Astrocyte (in vitro differentiated cells and primary cell): ENCODE measurements around the gene RAC2. TPM values are rescaled to one million over a fixed set of nuclear protein-coding genes. Genes with fewer than 3 reads are reported as not detected.
A peak's percentile ranks its signal among the peaks of the same experiment; 100 is the strongest.

Source experiments
- DNase-seq: peaks from one replicate; pipeline ENCODE4 v3.0.0-alpha.2; 2010; ENCODE audit warnings: low read depth
- FAIRE-seq: peaks from 2 replicates; lab custom pipeline; 2011; peaks lifted over from hg19 to GRCh38; lab: Jason Lieb, UNC
- H2AFZ ChIP-seq: 2 replicates; pipeline ENCODE4 v1.6.0; 2012; ENCODE audit warnings: low read depth, low read length, inconsistent platforms
- H3K27ac ChIP-seq: 2 replicates; pipeline ENCODE4 v1.5.1; 2011; ENCODE audit warnings: low read depth, low read length, inconsistent platforms
- H3K27me3 ChIP-seq: 2 replicates; pipeline ENCODE4 v1.6.0; 2011; ENCODE audit warnings: low read length, inconsistent platforms; ENCODE audit not compliant: insufficient read depth
- H3K36me3 ChIP-seq: 2 replicates; pipeline ENCODE4 v1.5.1; 2011; ENCODE audit warnings: low read length, inconsistent platforms; ENCODE audit not compliant: insufficient read depth
- H3K4me1 ChIP-seq: 2 replicates; pipeline ENCODE4 v1.5.1; 2011; ENCODE audit warnings: low read length, inconsistent platforms; ENCODE audit not compliant: insufficient read depth
- H3K4me2 ChIP-seq: 2 replicates; pipeline ENCODE4 v1.6.0; 2012; ENCODE audit warnings: low read length, inconsistent platforms
- H3K4me3 ChIP-seq: 2 replicates; pipeline ENCODE4 v1.5.1; 2011; ENCODE audit warnings: low read depth, mild to moderate bottlenecking, low read length, inconsistent platforms; ENCODE audit not compliant: insufficient read depth
- H3K79me2 ChIP-seq: 2 replicates; pipeline ENCODE4 v1.6.0; 2012; ENCODE audit warnings: mild to moderate bottlenecking, low read length, inconsistent platforms; ENCODE audit not compliant: insufficient read depth
- H3K9ac ChIP-seq: 2 replicates; pipeline ENCODE4 v1.6.0; 2012; ENCODE audit warnings: mild to moderate bottlenecking, low read length, inconsistent platforms
- H3K9me3 ChIP-seq: 2 replicates; pipeline ENCODE4 v1.5.1; 2012; ENCODE audit warnings: low read depth, mild to moderate bottlenecking, low read length, inconsistent platforms; ENCODE audit not compliant: insufficient read depth
- H4K20me1 ChIP-seq: 2 replicates; pipeline ENCODE4 v1.6.0; 2012; ENCODE audit warnings: low read length, inconsistent platforms; ENCODE audit not compliant: insufficient read depth
- H3K27ac Mint-ChIP-seq: one replicate; pipeline ENCODE4 v1.8.0; 2021; ENCODE audit warnings: mild to moderate bottlenecking, mixed read lengths; ENCODE audit not compliant: unreplicated experiment
- H3K27me3 Mint-ChIP-seq: one replicate; pipeline ENCODE4 v1.8.0; 2021; ENCODE audit warnings: low read depth, mixed read lengths; ENCODE audit not compliant: unreplicated experiment
- H3K36me3 Mint-ChIP-seq: one replicate; pipeline ENCODE4 v1.8.0; 2021; ENCODE audit warnings: low read depth, mixed read lengths; ENCODE audit not compliant: unreplicated experiment
- H3K4me1 Mint-ChIP-seq: one replicate; pipeline ENCODE4 v1.8.0; 2021; ENCODE audit warnings: low read depth, mixed read lengths; ENCODE audit not compliant: unreplicated experiment
- H3K4me3 Mint-ChIP-seq: one replicate; pipeline ENCODE4 v1.8.0; 2021; ENCODE audit warnings: mild to moderate bottlenecking, moderate library complexity, mixed read lengths; ENCODE audit not compliant: unreplicated experiment
- H3K9me3 Mint-ChIP-seq: one replicate; pipeline ENCODE4 v1.8.0; 2021; ENCODE audit warnings: mild to moderate bottlenecking, mixed read lengths; ENCODE audit not compliant: unreplicated experiment
- EZH2 ChIP-seq: IDR thresholded peaks from 2 replicates; pipeline ENCODE4 v1.6.1; 2012; ENCODE audit warnings: mild to moderate bottlenecking, low read length, inconsistent platforms; ENCODE audit not compliant: insufficient read depth
- total RNA-seq: library from RNA; stranded (reverse); gene quantifications from 2 replicates; pipeline ENCODE4 v1.2.1, GENCODE V29; 2021
- TF ChIP-seq, protein P1 (sequence below): IDR thresholded peaks from 2 replicates; pipeline ENCODE4 v1.5.1; 2011; ENCODE audit warnings: low read depth, mild to moderate bottlenecking, inconsistent platforms, low read length, moderate library complexity; ENCODE audit not compliant: insufficient read depth

Gene RAC2
- total RNA-seq, 1 donor from 2014 or later = 0.61 TPM

DNA sequence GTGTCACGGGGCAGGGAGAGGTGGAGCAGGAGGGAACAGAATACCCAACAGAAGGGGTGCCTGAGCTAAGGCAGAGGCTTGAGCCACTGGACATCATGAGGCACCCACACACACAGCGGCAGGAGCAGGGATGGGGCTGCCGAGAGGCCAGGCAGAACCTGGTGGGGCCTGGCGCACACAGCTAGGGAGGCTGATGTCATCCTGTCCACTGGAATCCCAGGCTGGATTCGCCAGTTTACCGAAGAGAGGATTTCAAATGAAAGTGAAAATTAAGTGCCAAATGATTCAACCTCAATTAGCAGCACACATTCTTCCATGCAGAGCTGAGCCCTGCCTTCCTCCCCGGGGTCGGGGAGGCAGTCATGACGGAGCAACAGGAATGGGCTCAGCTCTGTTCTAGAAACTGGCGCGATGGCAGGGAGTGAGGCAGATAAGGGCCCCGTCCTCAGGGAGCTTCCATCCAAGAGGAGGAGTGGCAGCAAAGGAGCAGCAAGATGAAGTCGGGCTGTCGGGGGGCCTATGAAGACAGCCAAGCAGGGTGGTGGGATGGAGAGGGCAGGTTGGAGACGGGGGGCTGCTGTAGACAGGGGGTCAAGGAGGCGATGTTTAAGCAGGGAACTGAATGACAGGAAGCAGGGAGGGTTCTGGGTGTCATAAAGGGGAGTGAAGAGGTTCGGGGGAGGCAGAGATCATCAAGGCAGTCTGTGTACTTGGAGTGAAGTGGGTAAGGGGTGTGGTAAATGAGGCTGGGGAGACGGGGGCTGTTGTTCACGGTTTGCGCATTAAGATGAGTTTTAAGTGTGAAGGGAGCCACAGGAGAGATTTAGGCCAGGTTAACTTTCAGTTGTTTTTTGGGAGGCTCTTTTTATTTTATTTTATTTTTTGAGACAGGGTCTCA is 6.4 kb downstream of the RAC2 start:
- TF ChIP-seq EZH2 = no peak
- TF ChIP-seq, protein P1, sequence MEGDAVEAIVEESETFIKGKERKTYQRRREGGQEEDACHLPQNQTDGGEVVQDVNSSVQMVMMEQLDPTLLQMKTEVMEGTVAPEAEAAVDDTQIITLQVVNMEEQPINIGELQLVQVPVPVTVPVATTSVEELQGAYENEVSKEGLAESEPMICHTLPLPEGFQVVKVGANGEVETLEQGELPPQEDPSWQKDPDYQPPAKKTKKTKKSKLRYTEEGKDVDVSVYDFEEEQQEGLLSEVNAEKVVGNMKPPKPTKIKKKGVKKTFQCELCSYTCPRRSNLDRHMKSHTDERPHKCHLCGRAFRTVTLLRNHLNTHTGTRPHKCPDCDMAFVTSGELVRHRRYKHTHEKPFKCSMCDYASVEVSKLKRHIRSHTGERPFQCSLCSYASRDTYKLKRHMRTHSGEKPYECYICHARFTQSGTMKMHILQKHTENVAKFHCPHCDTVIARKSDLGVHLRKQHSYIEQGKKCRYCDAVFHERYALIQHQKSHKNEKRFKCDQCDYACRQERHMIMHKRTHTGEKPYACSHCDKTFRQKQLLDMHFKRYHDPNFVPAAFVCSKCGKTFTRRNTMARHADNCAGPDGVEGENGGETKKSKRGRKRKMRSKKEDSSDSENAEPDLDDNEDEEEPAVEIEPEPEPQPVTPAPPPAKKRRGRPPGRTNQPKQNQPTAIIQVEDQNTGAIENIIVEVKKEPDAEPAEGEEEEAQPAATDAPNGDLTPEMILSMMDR = no peak
- H3K9me3 ChIP-seq = no peaks in the 10 kb centered on the region
- DNase-seq (peak; percentile 65), FAIRE-seq (no peak)
- H3K9ac ChIP-seq = no peak overlapping the region
- H4K20me1 ChIP-seq = no peaks in the 10 kb centered on the region
- Mint-ChIP-seq H3K4me3 (no peak overlapping the region), H3K27ac (peak overlapping the region; percentile 53), H3K36me3 (no peaks in the 10 kb centered on the region), H3K4me1 (peaks cover 13% of the 10 kb centered on the region), H3K27me3 (peaks cover 21% of the 10 kb centered on the region), H3K9me3 (no peaks in the 10 kb centered on the region)
- no peak overlapping the region for H3K27ac ChIP-seq
- H3K4me3 ChIP-seq = no peak overlapping the region
- H3K36me3 ChIP-seq = no peaks in the 10 kb centered on the region
- H3K4me2 ChIP-seq = peak overlapping the region; percentile 50
- H2AFZ ChIP-seq = peak overlapping the region; percentile 64
- peaks cover 17% of the 10 kb centered on the region for H3K4me1 ChIP-seq
- H3K79me2 ChIP-seq = no peaks in the 10 kb centered on the region
- peaks cover 2% of the 10 kb centered on the region for H3K27me3 ChIP-seq

DNA sequence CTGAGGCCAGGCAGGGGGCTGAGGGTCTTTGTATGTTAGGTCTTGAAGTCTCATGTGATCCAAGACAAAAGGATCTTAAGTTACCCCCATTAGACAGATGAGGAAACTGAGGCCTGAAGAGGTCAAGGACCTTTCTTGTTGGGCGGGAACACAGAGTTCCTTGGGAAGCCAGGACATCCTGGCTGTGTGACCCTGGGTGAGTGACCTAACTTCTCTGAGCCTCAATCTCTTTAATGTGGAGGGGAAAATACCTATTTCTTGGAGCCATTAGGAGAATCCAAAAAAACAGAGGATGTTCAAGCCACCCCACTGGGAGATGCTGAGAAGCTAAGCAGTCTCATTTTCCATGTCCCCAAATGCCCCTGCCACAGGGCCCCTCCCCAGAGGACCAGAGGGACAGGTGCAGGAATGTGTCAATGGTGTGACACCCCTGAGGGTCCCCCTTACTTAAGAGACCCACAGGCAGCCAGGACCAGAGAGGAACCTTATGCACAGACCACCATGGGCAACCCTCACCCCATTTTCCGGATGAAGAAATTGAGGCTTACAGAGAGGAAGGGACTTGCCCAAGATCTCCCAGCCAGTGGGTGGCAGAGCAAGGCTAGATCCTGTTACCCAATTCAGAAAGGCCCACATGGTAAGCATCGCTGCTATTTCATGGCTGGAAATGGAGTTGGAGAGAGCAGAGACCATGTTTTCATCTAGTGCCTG is 8.0 kb downstream of the RAC2 start:
- H3K9ac ChIP-seq = no peak overlapping the region
- H3K27me3 ChIP-seq = peaks cover 2% of the 10 kb centered on the region
- no peak for FAIRE-seq
- H3K79me2 ChIP-seq = no peaks in the 10 kb centered on the region
- H3K4me1 ChIP-seq = peaks cover 6% of the 10 kb centered on the region
- no peaks in the 10 kb centered on the region for H3K9me3 ChIP-seq
- H3K36me3 ChIP-seq = no peaks in the 10 kb centered on the region
- no peak overlapping the region for H2AFZ ChIP-seq
- Mint-ChIP-seq H3K9me3 (no peaks in the 10 kb centered on the region), H3K4me1 (peaks cover 7% of the 10 kb centered on the region), H3K36me3 (no peaks in the 10 kb centered on the region), H3K4me3 (no peak overlapping the region), H3K27me3 (peaks cover 31% of the 10 kb centered on the region), H3K27ac (no peak overlapping the region)
- no peak for DNase-seq
- H3K4me3 ChIP-seq = no peak overlapping the region
- no peak overlapping the region for H3K27ac ChIP-seq
- H4K20me1 ChIP-seq = no peaks in the 10 kb centered on the region
- no peak overlapping the region for H3K4me2 ChIP-seq
- TF ChIP-seq EZH2 = no peak
- TF ChIP-seq, protein P1 = no peak
